Neural progenitor cell (in vitro differentiated cells): ENCODE measurements around the gene MVK.

Source experiments
- EZH2 ChIP-seq: fragments of 200-600 bp; sonication (generic); IDR thresholded peaks from 2 replicates; pipeline ENCODE4 v1.6.1; 2017; ENCODE audit warnings: antibody characterized with exemption, mild to moderate bottlenecking, moderate library complexity
- TF ChIP-seq, protein P1 (sequence below): fragments of 200-600 bp; sonication (generic); IDR thresholded peaks from 2 replicates; pipeline ENCODE4 v1.5.1; 2017; ENCODE audit warnings: antibody characterized with exemption, mild to moderate bottlenecking

DNA sequence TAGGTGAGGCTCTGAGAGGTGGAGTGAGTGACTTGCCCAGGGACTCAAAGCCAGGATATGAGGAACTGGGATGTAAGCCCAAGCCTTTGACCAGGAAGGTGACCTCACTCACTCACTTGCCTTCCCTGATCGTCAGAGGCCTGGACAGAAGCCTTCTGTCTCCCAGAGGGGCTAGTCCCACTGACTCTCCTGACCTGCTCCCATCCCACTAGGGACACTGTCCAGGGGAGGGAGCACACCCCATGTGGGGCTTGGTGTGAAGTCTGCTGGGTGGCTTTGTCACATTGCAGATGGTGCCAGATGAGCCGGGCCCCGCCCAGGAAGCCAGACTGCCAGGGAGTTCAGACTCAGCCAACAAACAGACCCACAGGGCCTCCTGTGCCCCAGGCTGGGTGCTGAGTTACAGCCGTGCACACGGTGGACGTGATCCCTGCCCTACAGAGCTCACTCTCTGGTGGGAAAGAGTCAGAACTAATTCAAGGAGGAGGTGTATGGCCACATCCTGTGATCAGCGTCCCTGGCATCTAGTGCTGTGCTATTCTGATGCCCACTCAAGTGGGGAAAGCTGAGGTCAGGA is 28.6 kb upstream of the MVK start:
- TF ChIP-seq, protein P1, sequence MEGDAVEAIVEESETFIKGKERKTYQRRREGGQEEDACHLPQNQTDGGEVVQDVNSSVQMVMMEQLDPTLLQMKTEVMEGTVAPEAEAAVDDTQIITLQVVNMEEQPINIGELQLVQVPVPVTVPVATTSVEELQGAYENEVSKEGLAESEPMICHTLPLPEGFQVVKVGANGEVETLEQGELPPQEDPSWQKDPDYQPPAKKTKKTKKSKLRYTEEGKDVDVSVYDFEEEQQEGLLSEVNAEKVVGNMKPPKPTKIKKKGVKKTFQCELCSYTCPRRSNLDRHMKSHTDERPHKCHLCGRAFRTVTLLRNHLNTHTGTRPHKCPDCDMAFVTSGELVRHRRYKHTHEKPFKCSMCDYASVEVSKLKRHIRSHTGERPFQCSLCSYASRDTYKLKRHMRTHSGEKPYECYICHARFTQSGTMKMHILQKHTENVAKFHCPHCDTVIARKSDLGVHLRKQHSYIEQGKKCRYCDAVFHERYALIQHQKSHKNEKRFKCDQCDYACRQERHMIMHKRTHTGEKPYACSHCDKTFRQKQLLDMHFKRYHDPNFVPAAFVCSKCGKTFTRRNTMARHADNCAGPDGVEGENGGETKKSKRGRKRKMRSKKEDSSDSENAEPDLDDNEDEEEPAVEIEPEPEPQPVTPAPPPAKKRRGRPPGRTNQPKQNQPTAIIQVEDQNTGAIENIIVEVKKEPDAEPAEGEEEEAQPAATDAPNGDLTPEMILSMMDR: no peak
- TF ChIP-seq EZH2: no peak
